Sigmoid colon (tissue), 7 donors: ENCODE measurements around the gene NT5M. TPM values are rescaled to one million over a fixed set of nuclear protein-coding genes. Genes with fewer than 3 reads are reported as not detected.
"Not testable (repeated sequence)": the region's sequence is repeated elsewhere in the genome, so short reads cannot be mapped to it uniquely, and the experiment has no call there.

Experiments
- DNase-seq: peaks from one replicate; pipeline ENCODE4 v3.0.0-alpha.2; 2019
- H3K27ac ChIP-seq, 4 donors: fragments of 200-600 bp; sonication (generic); one replicate each; pipeline ENCODE4 v1.5.1; 2016 to 2019; ENCODE audit warnings: mild to moderate bottlenecking in 1 of 4
- H3K27me3 ChIP-seq, 3 donors: fragments of 200-600 bp; sonication (generic); one replicate each; pipeline ENCODE4 v1.5.1; 2019; ENCODE audit warnings: mild to moderate bottlenecking in 1 of 3
- H3K36me3 ChIP-seq, 4 donors: fragments of 200-600 bp; sonication (generic); one replicate each; pipeline ENCODE4 v1.5.1; 2016 to 2019
- H3K4me1 ChIP-seq, 4 donors: fragments of 200-600 bp; sonication (generic); one replicate each; pipeline ENCODE4 v1.5.1; 2017 to 2019
- H3K4me3 ChIP-seq, 4 donors: fragments of 200-600 bp; sonication (generic); one replicate each; pipeline ENCODE4 v1.5.1; 2017 to 2019; ENCODE audit warnings: mild to moderate bottlenecking in 2 of 4, moderate library complexity in 1 of 4
- H3K9me3 ChIP-seq, 4 donors: fragments of 200-600 bp in 3 of 4; sonication (generic) in 3 of 4; one replicate each; pipeline versions ENCODE4 v1.5.1 to v1.6.1; 2013 to 2019
- CTCF ChIP-seq, 4 experiments: fragments of 450-650 bp in 3 of 4; fragments of 200-600 bp in 1 of 4; IDR thresholded peaks; one replicate each; pipeline ENCODE4 v1.5.1; 2016 to 2019; ENCODE audit warnings: antibody characterized with exemption in 4 of 4, mild to moderate bottlenecking in 3 of 4, moderate library complexity in 2 of 4
- EP300 ChIP-seq, 4 donors: sonication (generic); formaldehyde crosslinking; IDR thresholded peaks; one replicate each; pipeline ENCODE4 v1.6.1; 2017; ENCODE audit warnings: antibody characterized with exemption in 4 of 4
- POLR2A ChIP-seq, 2 donors: fragments of 450-650 bp; IDR thresholded peaks; one replicate each; pipeline ENCODE4 v1.6.1; 2016; ENCODE audit warnings: antibody characterized with exemption in 2 of 2, mild to moderate bottlenecking in 2 of 2, moderate library complexity in 2 of 2
- POLR2AphosphoS5 ChIP-seq, 4 donors: sonication (generic); formaldehyde crosslinking; IDR thresholded peaks; one replicate each; pipeline ENCODE4 v1.6.1; 2017; ENCODE audit warnings: antibody characterized with exemption in 4 of 4
- WGBS, 2 donors: extraction: QIAGEN DNeasy Blood & Tissue Kit; methylation state at CpG; one replicate each; pipeline ENCODE4 v1.1.7; 2013; 5-methylcytosine and 5-hydroxymethylcytosine counted together
- intact Hi-C: fragments of 100-400 bp; cut with DNase I; formaldehyde crosslinking; loops from one replicate; pipeline ENCODE4 v1.15.1; 2023
- polyA plus RNA-seq, 3 donors: library from polyadenylated mRNA; stranded (reverse); fragments of 200-250 nt; gene quantifications; one replicate each; pipeline ENCODE4 v1.2.3, GENCODE V29; 2013
- total RNA-seq, 4 donors: library from RNA; depleted of rRNA; stranded (reverse); fragments of >200 nt; gene quantifications; one replicate each; pipeline ENCODE4 v1.1.0, GENCODE V29; 2016
- donor health status: healthy with polysubstance abuse.
- donor health status: Bipolar disorder and iron deficiency.
- donor health status: healthy.

Gene NT5M
- total and polyA plus RNA-seq, 7 donors: 0.92 to 5.8 (median 4.3) TPM

DNA sequence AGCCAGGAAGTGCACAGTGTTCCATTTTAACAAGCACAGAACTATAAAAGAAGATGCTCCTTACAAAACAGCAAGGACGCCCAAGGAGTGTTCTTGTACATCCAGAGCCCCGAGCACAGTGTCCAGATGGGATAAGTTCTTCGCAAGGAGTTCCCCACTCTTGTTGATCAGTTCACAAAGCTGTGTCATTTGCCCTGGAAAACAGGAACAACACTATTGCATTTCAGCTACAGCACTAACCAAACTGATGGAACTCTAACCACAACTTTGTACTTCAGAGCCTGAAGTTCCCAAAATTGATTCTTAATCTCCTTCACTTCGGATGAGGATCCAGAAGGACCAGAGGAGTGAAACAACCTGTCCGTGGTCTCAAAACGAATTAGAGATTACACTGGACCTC lies 27.2 kb upstream of the NT5M start:
- no peak for DNase-seq
- no peak overlapping the region for H3K27ac ChIP-seq
- intact Hi-C loops: no loop called here
- H3K27me3 ChIP-seq: no peaks in the 10 kb centered on the region
- peaks cover 0 to 40% (median 37%) of the 10 kb centered on the region in 4 donors for H3K4me1 ChIP-seq
- 81 to 90% methylated on average over 6 of the region's 6 CpGs for whole genome bisulfite sequencing, 2 donors
- H3K4me3 ChIP-seq: no peak overlapping the region
- no peaks in the 10 kb centered on the region for H3K9me3 ChIP-seq
- peaks cover 1 to 51% (median 16%) of the 10 kb centered on the region in 4 donors for H3K36me3 ChIP-seq
- no peak for TF ChIP-seq EP300 (IDR thresholded peaks at IDR 0.05)
- TF ChIP-seq POLR2A (IDR thresholded peaks at IDR 0.05): no peak
- no peak for TF ChIP-seq CTCF (IDR thresholded peaks at IDR 0.05)
- no peak for TF ChIP-seq POLR2AphosphoS5 (IDR thresholded peaks at IDR 0.05)

- H3K27me3 ChIP-seq, H3K27ac ChIP-seq, H3K4me3 ChIP-seq, DNase-seq, H3K9me3 ChIP-seq, intact Hi-C loops: not testable (repeated sequence)
- Histone ChIP-seq H3K36me3 (peaks cover 0 to 36% (median 13%) of the 10 kb centered on the region in 4 donors), H3K4me1 (peaks cover 0 to 44% (median 40%) of the 10 kb centered on the region in 4 donors)
- WGBS, 2 donors: 94 to 96% methylated on average over 5 of the region's 5 CpGs
Measured at GRCh38 chr17:17277431-17277830, 25.7 kb upstream of the NT5M start.

DNA sequence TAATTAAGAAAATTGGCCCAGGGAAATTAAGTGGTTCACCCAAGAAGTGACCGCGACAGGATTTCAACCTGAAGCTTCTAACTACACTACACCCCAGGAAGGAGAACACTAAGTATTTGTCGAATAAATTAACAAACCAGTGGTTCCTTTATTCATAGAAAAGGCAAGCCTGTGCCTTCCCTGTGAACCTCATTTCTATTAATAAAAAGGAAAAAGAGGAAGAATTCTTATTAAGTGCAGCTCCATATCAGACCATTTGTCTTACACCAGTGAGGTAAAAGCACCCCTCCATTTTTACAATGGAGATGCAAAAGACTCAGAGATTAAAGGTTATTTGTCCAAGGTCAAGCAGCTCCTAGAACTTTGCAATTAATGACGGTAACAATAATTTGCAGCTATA lies 23.9 kb upstream of the NT5M start:
- no peak for DNase-seq
- no peak overlapping the region for H3K4me3 ChIP-seq
- intact Hi-C loops: no loop called here
- TF ChIP-seq POLR2AphosphoS5 (IDR thresholded peaks at IDR 0.05): no peak
- TF ChIP-seq POLR2A (IDR thresholded peaks at IDR 0.05): no peak
- TF ChIP-seq CTCF (IDR thresholded peaks at IDR 0.05): no peak
- no peak for TF ChIP-seq EP300 (IDR thresholded peaks at IDR 0.05)
- peaks cover 0 to 17% (median 0%) of the 10 kb centered on the region in 4 donors for H3K36me3 ChIP-seq
- 79 to 86% methylated on average over 4 of the region's 4 CpGs for WGBS, 2 donors
- no peaks in the 10 kb centered on the region for H3K9me3 ChIP-seq
- H3K27me3 ChIP-seq: no peaks in the 10 kb centered on the region
- H3K27ac ChIP-seq: peak overlapping the region in 2 of 4 donors; percentile 96 to 98
- H3K4me1 ChIP-seq: peaks cover 0 to 44% (median 40%) of the 10 kb centered on the region in 4 donors

GRCh38 chr17:17280613-17281549 lies 22.3 kb upstream of the NT5M start, which contains the start of gene COPS3:
Gene COPS3, minus strand, starts transcription at chr17:17281246. Its CDS starts 60 bp downstream, at chr17:17281186.
- Histone ChIP-seq H3K27me3 (no peaks in the 10 kb centered on the region), H3K4me3 (peak within 1 kb of the TSS; percentile 79 to 96 (median 95)), H3K36me3 (peaks cover 0 to 2% (median 0%) of the 10 kb centered on the region in 4 donors), H3K4me1 (peaks cover 0 to 44% (median 40%) of the 10 kb centered on the region in 4 donors), H3K27ac (peak within 1 kb of the TSS; percentile 96 to 99 (median 98)), H3K9me3 (no peaks in the 10 kb centered on the region)
- peak; percentile 99 for DNase-seq
- 0% methylated on average over 80 of the region's 80 CpGs for WGBS, 2 donors
- intact Hi-C loops: loop anchor here (2.0 to 5.0 kb wide), 2 partner anchors 44 to 74 kb away; partner anchors contain the start of genes FLCN and PLD6
- TF ChIP-seq POLR2AphosphoS5 (IDR thresholded peaks at IDR 0.05): peak; percentile 88 to 94 (median 90)
- TF ChIP-seq POLR2A (IDR thresholded peaks at IDR 0.05): peak; percentile 61 to 63
- no peak for TF ChIP-seq CTCF (IDR thresholded peaks at IDR 0.05)

DNA sequence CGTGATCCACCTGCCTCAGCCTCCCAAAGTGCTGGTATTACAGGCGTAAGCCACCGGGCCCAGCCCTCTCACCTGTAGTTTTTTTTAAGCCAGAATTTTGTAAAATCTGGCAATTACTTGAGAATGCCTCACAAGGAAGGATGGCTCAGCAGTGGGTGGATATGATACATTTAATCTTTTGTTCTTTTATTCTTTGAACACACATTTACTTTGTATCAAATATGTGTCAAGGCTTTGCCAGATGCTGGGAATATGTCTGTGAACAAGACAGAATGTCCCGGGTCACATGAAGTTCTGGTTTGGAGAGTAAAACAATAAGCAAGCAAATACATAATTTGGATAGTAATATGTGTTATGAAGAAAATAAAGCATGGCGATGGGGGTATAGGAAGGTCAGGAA lies 17.2 kb upstream of the NT5M start:
- Histone ChIP-seq H3K4me1 (peaks cover 0 to 6% (median 2%) of the 10 kb centered on the region in 4 donors), H3K36me3 (no peaks in the 10 kb centered on the region), H3K9me3 (no peaks in the 10 kb centered on the region), H3K27me3 (no peaks in the 10 kb centered on the region), H3K4me3 (no peak overlapping the region), H3K27ac (no peak overlapping the region)
- 92 to 95% methylated on average over 5 of the region's 5 CpGs for WGBS, 2 donors
- no peak for TF ChIP-seq POLR2A (IDR thresholded peaks at IDR 0.05)
- TF ChIP-seq CTCF (IDR thresholded peaks at IDR 0.05): no peak
- TF ChIP-seq EP300 (IDR thresholded peaks at IDR 0.05): no peak
- TF ChIP-seq POLR2AphosphoS5 (IDR thresholded peaks at IDR 0.05): no peak
- intact Hi-C loops: no loop called here
- DNase-seq: no peak
